NCI-H510A treated with DMSO at 0.1 percent for 48 hours (cell line): ENCODE data around the gene IFI30.

Experiments
- DNase-seq: peaks from one replicate; lab custom pipeline; 2025; lab: John Stamatoyannopoulos, UW

Gene IFI30

GRCh38 chr19:18171605-18172327 is 1.8 kb upstream of the IFI30 start:
- no peak for DNase-seq

- DNase-seq: no peak
Measured at GRCh38 chr19:18172331-18173053, 1.1 kb upstream of the IFI30 start.

- DNase-seq: no peak
Measured at GRCh38 chr19:18173054-18173571, 500 bp upstream of the IFI30 start.

GRCh38 chr19:18174983-18175382 is 1.4 kb downstream of the IFI30 start:
- no peak for DNase-seq

GRCh38 chr19:18176367-18177310 is 3.0 kb downstream of the IFI30 start:
- DNase-seq: no peak

GRCh38 chr19:18179957-18180356 is 6.3 kb downstream of the IFI30 start:
- no peak for DNase-seq

- no peak for DNase-seq
Measured at GRCh38 chr19:18183529-18183928, 9.9 kb downstream of the IFI30 start.

GRCh38 chr19:18185538-18185937 is 11.9 kb downstream of the IFI30 start:
- no peak for DNase-seq

GRCh38 chr19:18190278-18190677 is 16.7 kb downstream of the IFI30 start:
- no peak for DNase-seq

GRCh38 chr19:18191640-18192062 is 18.0 kb downstream of the IFI30 start:
- no peak for DNase-seq

- DNase-seq: peak; percentile 99
Measured at GRCh38 chr19:18192673-18193387, 19.2 kb downstream of the IFI30 start, which contains the start of gene MPV17L2. MPV17L2 (plus strand) TSS chr19:18193218; CDS start chr19:18193282, 64 bp downstream.

GRCh38 chr19:18193388-18194180 is 20.0 kb downstream of the IFI30 start:
- DNase-seq: no peak

- no peak for DNase-seq
Measured at GRCh38 chr19:18194181-18194530, 20.5 kb downstream of the IFI30 start.

GRCh38 chr19:18194554-18195238 is 21.1 kb downstream of the IFI30 start:
- no peak for DNase-seq

GRCh38 chr19:18196511-18196845 is 22.9 kb downstream of the IFI30 start:
- DNase-seq: no peak

- no peak for DNase-seq
Measured at GRCh38 chr19:18197306-18197705, 23.7 kb downstream of the IFI30 start.

GRCh38 chr19:18197941-18198340 is 24.3 kb downstream of the IFI30 start:
- DNase-seq: no peak

- no peak for DNase-seq
Measured at GRCh38 chr19:18198374-18198773, 24.8 kb downstream of the IFI30 start.

- DNase-seq: no peak
Measured at GRCh38 chr19:18202397-18202777, 28.8 kb downstream of the IFI30 start.

GRCh38 chr19:18202778-18203407 is 29.3 kb downstream of the IFI30 start:
- DNase-seq: no peak
